SK-N-MC (cell line): ENCODE results near the gene LHFPL6.
A peak's percentile ranks its signal among the peaks of the same experiment; 100 is the strongest.

Source experiments
- DNase-seq: peaks from one replicate; pipeline ENCODE4 v3.0.0-alpha.2; 2011; ENCODE audit warnings: low read depth, low spot score
- H3K27ac ChIP-seq: fragments of 200-600 bp; sonication (generic); 2 replicates; pipeline ENCODE4 v1.5.1; 2016; ENCODE audit warnings: mixed run types
- H3K36me3 ChIP-seq: fragments of 200-600 bp; sonication (generic); 2 replicates; pipeline ENCODE4 v1.6.1; 2017; ENCODE audit warnings: antibody characterized with exemption, low read length, mixed read lengths; ENCODE audit not compliant: insufficient read depth
- H3K4me3 ChIP-seq: fragments of 200-600 bp; sonication (generic); 2 replicates; pipeline ENCODE4 v1.5.1; 2016
- H3K9ac ChIP-seq: fragments of 200-600 bp; sonication (generic); 2 replicates; pipeline ENCODE4 v1.8.0; 2017; ENCODE audit warnings: mixed run types, mixed read lengths; ENCODE audit not compliant: insufficient read length
- H3K9me3 ChIP-seq: fragments of 200-600 bp; sonication (generic); 2 replicates; pipeline ENCODE4 v1.6.1; 2017; ENCODE audit warnings: low read depth, mild to moderate bottlenecking, antibody characterized with exemption, low read length, moderate library complexity, mixed read lengths
- EZH2 ChIP-seq: fragments of 200-600 bp; sonication (generic); IDR thresholded peaks from one replicate; pipeline ENCODE4 v1.6.1; 2017; ENCODE audit warnings: antibody characterized with exemption
- FOXP2 ChIP-seq: optimal IDR thresholded peaks from 2 replicates; pipeline ENCODE3; 2011; ENCODE audit warnings: mild to moderate bottlenecking, moderate library complexity; ENCODE audit not compliant: insufficient read depth; ENCODE audit errors: extremely low read length, control extremely low read depth
- POLR2AphosphoS5 ChIP-seq: IDR thresholded peaks from 2 replicates; pipeline ENCODE4 v1.6.1; 2012; ENCODE audit warnings: mild to moderate bottlenecking, low read depth, low read length, borderline replicate concordance

Gene LHFPL6

GRCh38 chr13:39575641-39576238, 27.3 kb downstream of the LHFPL6 start:
- no peak overlapping the region for H3K4me3 ChIP-seq
- no peak for DNase-seq
- TF ChIP-seq EZH2 (no peak), POLR2AphosphoS5 (no peak), FOXP2 (no peak)

GRCh38 chr13:39571502-39572092, 31.4 kb downstream of the LHFPL6 start:
- no peaks in the 10 kb centered on the region for H3K9me3 ChIP-seq
- H3K4me3 ChIP-seq, result no peak overlapping the region
- H3K36me3 ChIP-seq, result no peaks in the 10 kb centered on the region
- no peak overlapping the region for H3K27ac ChIP-seq
- no peak for DNase-seq
- no peak overlapping the region for H3K9ac ChIP-seq
- no peak for TF ChIP-seq POLR2AphosphoS5
- TF ChIP-seq EZH2, result no peak
- TF ChIP-seq FOXP2, result no peak

More at GRCh38 chr13:39575641-39576238, 27.3 kb downstream of the LHFPL6 start:
- no peak overlapping the region for H3K9ac ChIP-seq
- H3K36me3 ChIP-seq, result no peaks in the 10 kb centered on the region; the same call in 1 of the 2 replicates
- no peak overlapping the region for H3K27ac ChIP-seq
- no peaks in the 10 kb centered on the region for H3K9me3 ChIP-seq

GRCh38 chr13:39567569-39567968, 35.4 kb downstream of the LHFPL6 start:
- TF ChIP-seq POLR2AphosphoS5 (no peak), FOXP2 (no peak), EZH2 (no peak)
- no peaks in the 10 kb centered on the region for H3K9me3 ChIP-seq
- DNase-seq, result no peak
- H3K9ac ChIP-seq, result peak overlapping the region; percentile 7
- 0 out of 2 replicates have a peak overlapping the region, but pooled peaks have one; percentile 9 for H3K4me3 ChIP-seq
- H3K36me3 ChIP-seq, result no peaks in the 10 kb centered on the region
- peak overlapping the region; percentile 96 for H3K27ac ChIP-seq

GRCh38 chr13:39566216-39566869, 36.6 kb downstream of the LHFPL6 start:
- peak overlapping the region; percentile 70 for H3K4me3 ChIP-seq
- H3K9ac ChIP-seq, result peak overlapping the region; percentile 55
- peak overlapping the region; percentile 96 for H3K27ac ChIP-seq
- DNase-seq, result no peak
- H3K36me3 ChIP-seq, result no peaks in the 10 kb centered on the region
- TF ChIP-seq FOXP2 (no peak), POLR2AphosphoS5 (no peak), EZH2 (no peak)
- no peaks in the 10 kb centered on the region for H3K9me3 ChIP-seq

GRCh38 chr13:39565036-39565949, 37.7 kb downstream of the LHFPL6 start:
- TF ChIP-seq EZH2 (no peak), FOXP2 (peak; percentile 74)
- Histone ChIP-seq H3K36me3 (no peaks in the 10 kb centered on the region; the same call in 1 of the 2 replicates), H3K27ac (peak overlapping the region; percentile 96), H3K4me3 (peak overlapping the region; percentile 70), H3K9ac (peak overlapping the region; percentile 55), H3K9me3 (no peaks in the 10 kb centered on the region)
- peak; percentile 80 for DNase-seq

- peak overlapping the region; percentile 96 for H3K27ac ChIP-seq
- 0 out of 2 replicates have a peak overlapping the region, but pooled peaks have one; percentile 20 for H3K4me3 ChIP-seq
- no peak for DNase-seq
- no peaks in the 10 kb centered on the region for H3K9me3 ChIP-seq
- no peak overlapping the region for H3K9ac ChIP-seq
- TF ChIP-seq POLR2AphosphoS5, result no peak
- TF ChIP-seq EZH2, result no peak
- no peak for TF ChIP-seq FOXP2
- H3K36me3 ChIP-seq, result no peaks in the 10 kb centered on the region; the same call in 1 of the 2 replicates
Measured at GRCh38 chr13:39563470-39563735, 39.6 kb downstream of the LHFPL6 start.

- peak overlapping the region; percentile 68 for H3K27ac ChIP-seq
- H3K4me3 ChIP-seq, result no peak overlapping the region
- no peak overlapping the region for H3K9ac ChIP-seq
- H3K36me3 ChIP-seq, result peaks cover 13% of the 10 kb centered on the region; the same call in 1 of the 2 replicates
- TF ChIP-seq FOXP2 (no peak), POLR2AphosphoS5 (no peak), EZH2 (no peak)
- H3K9me3 ChIP-seq, result no peaks in the 10 kb centered on the region
- peak; percentile 92 for DNase-seq
Measured at GRCh38 chr13:39561971-39562370, 41.0 kb downstream of the LHFPL6 start.

GRCh38 chr13:39559847-39560246, 43.1 kb downstream of the LHFPL6 start:
- Histone ChIP-seq H3K4me3 (no peak overlapping the region), H3K36me3 (peaks cover 13% of the 10 kb centered on the region; the same call in 1 of the 2 replicates), H3K9ac (no peak overlapping the region), H3K9me3 (no peaks in the 10 kb centered on the region), H3K27ac (no peak overlapping the region)
- TF ChIP-seq POLR2AphosphoS5 (no peak), FOXP2 (no peak), EZH2 (no peak)
- DNase-seq, result no peak
